ENCODE results near the gene SFXN2. TPM values are rescaled to one million over a fixed set of nuclear protein-coding genes. Genes with fewer than 3 reads are reported as not detected.
"Not testable (repeated sequence)": the region's sequence is repeated elsewhere in the genome, so short reads cannot be mapped to it uniquely, and the experiment has no call there.

Gene SFXN2
- total and polyA plus RNA-seq, 7 donors, result 0.45 to 3.2 (median 1.7) TPM

- no peak for ATAC-seq
- H3K27me3 ChIP-seq (ENCODE audit: insufficient read depth in 3 of 3, low read length in 2 of 3), result no peaks in the 10 kb centered on the region
- H3K9me3 ChIP-seq, result no peaks in the 10 kb centered on the region
- H3K27ac ChIP-seq, result no peak overlapping the region
- no peak for DNase-seq
- no peaks in the 10 kb centered on the region for H3K4me1 ChIP-seq
- H3K36me3 ChIP-seq (ENCODE audit: insufficient read depth in 1 of 2, low read depth in 1 of 2), result peaks cover 0 to 20% of the 10 kb centered on the region in 2 donors
- intact Hi-C loops (cut with DNase I), result no loop called here
- no peak for TF ChIP-seq CTCF (IDR thresholded peaks at IDR 0.05)
- no peak overlapping the region for H3K4me3 ChIP-seq
Observed at GRCh38 chr10:102738692-102739121, 24.3 kb downstream of the SFXN2 start.

- TF ChIP-seq CTCF (IDR thresholded peaks at IDR 0.05), result no peak
- Histone ChIP-seq H3K9me3 (no peaks in the 10 kb centered on the region), H3K36me3 (ENCODE audit: insufficient read depth in 1 of 2, low read depth in 1 of 2) (peaks cover 0 to 11% of the 10 kb centered on the region in 2 donors), H3K27me3 (ENCODE audit: insufficient read depth in 3 of 3, low read length in 2 of 3) (no peaks in the 10 kb centered on the region), H3K4me1 (peaks cover 6% of the 10 kb centered on the region), H3K27ac (no peak overlapping the region), H3K4me3 (no peak overlapping the region)
- intact Hi-C loops (cut with DNase I), result loop anchor here in 1 of 2 donors (1.0 to 5.0 kb wide), 3 partner anchors 27 to 77 kb away; no protein-coding TSS in a partner anchor
- DNase-seq (no peak), ATAC-seq (no peak)
- WGBS, 3 donors, result 71 to 82% (median 72%) methylated on average over 2 of the region's 2 CpGs
Observed at GRCh38 chr10:102740229-102740628, 25.8 kb downstream of the SFXN2 start.

- DNase-seq (no peak), ATAC-seq (no peak)
- intact Hi-C loops (cut with DNase I), result loop anchor here in 1 of 2 donors (5.0 kb wide), 2 partner anchors 61 to 76 kb away; no protein-coding TSS in a partner anchor
- H3K27me3 ChIP-seq (ENCODE audit: insufficient read depth in 3 of 3, low read length in 2 of 3), result no peaks in the 10 kb centered on the region
- no peak overlapping the region for H3K27ac ChIP-seq
- H3K4me1 ChIP-seq, result peaks cover 14% of the 10 kb centered on the region
- WGBS, 3 donors, result 64 to 78% (median 64%) methylated on average over 2 of the region's 2 CpGs
- no peak overlapping the region for H3K4me3 ChIP-seq
- H3K9me3 ChIP-seq, result no peaks in the 10 kb centered on the region
- peaks cover 0 to 11% of the 10 kb centered on the region in 2 donors for H3K36me3 ChIP-seq (ENCODE audit: insufficient read depth in 1 of 2, low read depth in 1 of 2)
- no peak for TF ChIP-seq CTCF (IDR thresholded peaks at IDR 0.05)
Observed at GRCh38 chr10:102741726-102742237, 27.3 kb downstream of the SFXN2 start.

- H3K27me3 ChIP-seq (ENCODE audit: insufficient read depth in 3 of 3, low read length in 2 of 3); ATAC-seq; DNase-seq; H3K27ac ChIP-seq; H3K4me3 ChIP-seq; H3K9me3 ChIP-seq; H3K36me3 ChIP-seq (ENCODE audit: insufficient read depth in 1 of 2, low read depth in 1 of 2): not testable (repeated sequence)
- WGBS, 3 donors, result 80 to 82% (median 80%) methylated on average over 5 of the region's 5 CpGs
- peaks cover 14% of the 10 kb centered on the region for H3K4me1 ChIP-seq
- intact Hi-C loops (cut with DNase I), result loop anchor here in 1 of 2 donors (5.0 kb wide), 2 partner anchors 60 to 75 kb away; no protein-coding TSS in a partner anchor
Observed at GRCh38 chr10:102742313-102742712, 27.9 kb downstream of the SFXN2 start.

- intact Hi-C loops (cut with DNase I), result loop anchor here in 1 of 2 donors (5.0 kb wide), 2 partner anchors 59 to 74 kb away; no protein-coding TSS in a partner anchor
- H3K27ac ChIP-seq, result no peak overlapping the region
- H3K4me3 ChIP-seq, result peak overlapping the region; percentile 96
- no peaks in the 10 kb centered on the region for H3K27me3 ChIP-seq (ENCODE audit: insufficient read depth in 3 of 3, low read length in 2 of 3)
- peaks cover 14% of the 10 kb centered on the region for H3K4me1 ChIP-seq
- 33 to 36% (median 33%) methylated on average over 7 of the region's 7 CpGs for WGBS, 3 donors
- TF ChIP-seq CTCF (IDR thresholded peaks at IDR 0.05), result no peak
- DNase-seq (no peak), ATAC-seq (peak in 1 of 4 donors; percentile 0)
- H3K36me3 ChIP-seq (ENCODE audit: insufficient read depth in 1 of 2, low read depth in 1 of 2), result no peaks in the 10 kb centered on the region
- H3K9me3 ChIP-seq, result no peaks in the 10 kb centered on the region
Observed at GRCh38 chr10:102743078-102743587, 28.7 kb downstream of the SFXN2 start.

Measured in psoas muscle (tissue), 8 donors.